Subcutaneous adipose tissue (tissue), 4 donors: ENCODE data around the gene PLEKHG3. TPM values are rescaled to one million over a fixed set of nuclear protein-coding genes. Genes with fewer than 3 reads are reported as not detected.

ENCODE experiments used
- total RNA-seq, 4 donors: library from RNA; depleted of rRNA; stranded (reverse); fragments of >200 nt; gene quantifications; one replicate each; pipeline ENCODE4 v1.1.0, GENCODE V29; 2016
- TF ChIP-seq, protein P1 (sequence below): fragments of 450-650 bp; IDR thresholded peaks from one replicate; pipeline ENCODE4 v1.5.1; 2016; ENCODE audit warnings: low read depth, mild to moderate bottlenecking, control low read depth, antibody characterized with exemption, moderate library complexity

PLEKHG3 gene
- total RNA-seq, 4 donors from 2014 or later: 12.4 to 66.9 (median 19.8) TPM

DNA sequence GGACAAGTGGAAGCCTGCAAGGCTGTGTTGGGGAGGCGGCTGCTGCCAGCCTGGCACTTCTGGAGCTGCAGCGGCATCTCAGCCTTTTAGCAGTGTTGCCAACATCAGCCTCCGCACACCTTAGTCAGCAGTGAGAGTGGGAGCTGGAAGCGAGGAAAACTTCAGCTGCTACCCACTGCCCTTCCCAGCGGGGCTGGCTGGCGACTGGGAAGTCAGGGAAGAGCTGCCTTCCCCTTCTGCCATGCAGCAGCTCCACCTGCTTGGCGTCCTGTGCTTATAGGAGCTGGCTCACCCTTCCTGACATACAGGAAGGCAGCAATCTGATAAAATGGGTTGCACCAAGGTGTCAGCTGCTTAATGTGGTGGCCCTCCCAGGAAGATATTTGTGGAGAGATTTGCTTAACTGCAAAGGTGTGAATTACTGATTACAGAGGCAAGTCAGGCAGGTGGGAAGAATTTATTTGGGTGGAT lies 15.4 kb upstream of the PLEKHG3 start:
- TF ChIP-seq, protein P1, sequence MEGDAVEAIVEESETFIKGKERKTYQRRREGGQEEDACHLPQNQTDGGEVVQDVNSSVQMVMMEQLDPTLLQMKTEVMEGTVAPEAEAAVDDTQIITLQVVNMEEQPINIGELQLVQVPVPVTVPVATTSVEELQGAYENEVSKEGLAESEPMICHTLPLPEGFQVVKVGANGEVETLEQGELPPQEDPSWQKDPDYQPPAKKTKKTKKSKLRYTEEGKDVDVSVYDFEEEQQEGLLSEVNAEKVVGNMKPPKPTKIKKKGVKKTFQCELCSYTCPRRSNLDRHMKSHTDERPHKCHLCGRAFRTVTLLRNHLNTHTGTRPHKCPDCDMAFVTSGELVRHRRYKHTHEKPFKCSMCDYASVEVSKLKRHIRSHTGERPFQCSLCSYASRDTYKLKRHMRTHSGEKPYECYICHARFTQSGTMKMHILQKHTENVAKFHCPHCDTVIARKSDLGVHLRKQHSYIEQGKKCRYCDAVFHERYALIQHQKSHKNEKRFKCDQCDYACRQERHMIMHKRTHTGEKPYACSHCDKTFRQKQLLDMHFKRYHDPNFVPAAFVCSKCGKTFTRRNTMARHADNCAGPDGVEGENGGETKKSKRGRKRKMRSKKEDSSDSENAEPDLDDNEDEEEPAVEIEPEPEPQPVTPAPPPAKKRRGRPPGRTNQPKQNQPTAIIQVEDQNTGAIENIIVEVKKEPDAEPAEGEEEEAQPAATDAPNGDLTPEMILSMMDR: no peak

DNA sequence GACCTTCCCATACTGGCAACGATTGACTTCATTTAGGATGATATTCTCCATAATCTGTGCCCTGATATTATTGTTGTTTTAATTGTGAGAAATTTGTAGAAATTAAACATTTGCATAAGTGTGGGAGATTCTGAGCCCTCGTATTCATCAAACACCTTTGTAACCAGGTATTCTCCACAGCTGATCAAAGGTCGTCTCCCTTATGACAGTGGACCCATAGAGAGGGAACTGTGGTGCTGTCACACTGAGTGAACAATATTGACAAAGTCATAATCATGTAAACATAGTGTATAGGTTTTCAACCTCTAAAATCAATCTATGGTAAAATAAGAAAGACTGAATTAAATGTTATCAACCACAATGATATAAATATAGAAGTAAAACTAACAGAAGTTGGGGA lies 14.9 kb upstream of the PLEKHG3 start:
- TF ChIP-seq, protein P1: no peak

DNA sequence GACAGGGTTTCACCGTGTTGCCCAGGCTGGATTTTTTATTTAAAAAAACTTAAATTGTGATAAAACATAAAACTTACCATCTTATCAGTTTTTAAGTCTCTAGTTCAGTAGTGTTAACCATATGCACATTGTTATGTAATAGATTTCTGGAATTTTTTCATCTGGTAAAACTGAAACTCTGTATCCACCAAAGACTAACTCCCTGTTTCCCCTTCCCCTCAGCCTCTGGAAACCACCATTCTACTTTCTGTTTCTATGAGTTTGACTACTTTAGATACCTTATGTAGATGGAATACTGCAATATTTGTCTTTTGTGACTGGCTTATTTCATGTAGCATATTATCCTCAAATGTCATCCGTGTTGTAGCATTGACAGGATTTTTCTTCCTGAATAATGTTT lies 12.8 kb upstream of the PLEKHG3 start:
- TF ChIP-seq, protein P1: no peak

DNA sequence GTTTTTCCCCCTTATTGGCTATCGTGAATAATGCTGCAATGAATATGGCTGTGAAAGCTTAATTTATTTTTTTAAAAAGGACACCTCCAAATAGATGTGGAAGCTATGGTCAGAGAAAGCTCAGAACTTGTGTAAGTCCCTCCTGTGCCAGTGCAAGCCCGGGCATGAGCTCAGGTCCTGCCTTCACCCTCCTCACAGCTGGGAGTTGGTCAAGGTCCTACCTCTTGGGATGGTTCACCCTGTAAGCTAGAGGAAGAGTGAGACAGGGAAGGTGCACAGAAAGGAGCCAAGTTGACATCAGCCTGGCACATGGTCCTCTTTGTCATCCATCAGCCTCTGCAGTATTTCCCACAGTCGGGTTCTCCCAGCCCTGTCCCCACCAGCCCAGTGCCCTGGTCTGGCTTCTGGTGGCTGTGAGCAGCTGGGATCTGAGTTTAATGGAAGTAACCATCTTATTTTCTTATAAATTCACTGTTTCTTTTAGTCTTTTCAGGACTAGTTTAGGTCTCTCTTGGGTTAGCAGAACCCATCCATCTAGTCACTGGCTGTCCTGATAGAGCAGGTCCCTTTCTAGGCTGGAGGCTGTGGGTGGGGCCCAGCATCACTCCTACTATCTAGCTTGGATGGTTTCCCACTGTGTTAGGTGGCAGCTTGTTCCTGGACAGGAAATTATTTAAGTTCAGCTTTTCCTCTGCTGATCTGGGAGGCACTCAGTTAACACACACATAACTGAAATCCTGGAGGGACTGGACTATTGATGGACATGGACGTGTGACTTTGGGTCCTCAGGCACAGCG lies 11.8 kb upstream of the PLEKHG3 start:
- TF ChIP-seq, protein P1: no peak

DNA sequence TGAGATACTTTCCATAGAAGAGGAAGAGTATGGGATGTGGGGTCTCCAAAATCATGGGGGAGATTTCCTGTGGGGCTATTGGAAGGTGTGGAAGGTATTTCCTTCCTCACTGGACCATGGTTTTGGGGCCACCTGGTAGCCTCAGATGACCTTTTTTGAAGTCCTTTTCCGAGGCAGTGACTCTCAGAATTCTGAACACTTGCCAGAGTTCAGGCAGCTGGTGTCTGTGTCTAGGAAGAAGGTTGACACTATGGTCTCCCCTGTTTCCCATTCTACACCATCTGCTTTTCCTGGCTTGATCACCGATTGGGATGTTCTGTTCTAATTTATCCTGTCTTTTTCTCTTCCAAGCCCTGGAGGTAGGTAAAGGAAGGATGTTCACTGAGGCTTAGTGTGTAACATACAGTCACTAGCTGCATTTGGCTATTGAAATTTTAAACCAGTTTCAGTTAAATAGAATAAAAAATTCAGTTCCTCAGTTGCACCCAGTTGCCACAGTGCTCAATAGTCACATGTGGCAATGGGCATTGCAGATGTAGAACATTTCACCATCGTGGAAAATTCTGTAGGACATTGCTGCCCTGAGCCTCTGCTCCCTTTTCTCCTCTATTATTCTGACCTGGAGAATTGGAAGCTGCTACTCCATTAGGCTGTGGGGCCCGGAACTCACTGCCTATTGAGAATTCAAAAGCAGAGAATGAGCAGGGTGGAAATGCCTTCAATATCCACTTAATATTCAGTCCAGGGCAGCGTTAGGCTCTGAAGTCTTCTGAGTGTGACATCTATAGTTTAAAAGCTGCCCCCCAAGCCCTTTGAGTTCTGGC lies 11.0 kb upstream of the PLEKHG3 start:
- TF ChIP-seq, protein P1: no peak

DNA sequence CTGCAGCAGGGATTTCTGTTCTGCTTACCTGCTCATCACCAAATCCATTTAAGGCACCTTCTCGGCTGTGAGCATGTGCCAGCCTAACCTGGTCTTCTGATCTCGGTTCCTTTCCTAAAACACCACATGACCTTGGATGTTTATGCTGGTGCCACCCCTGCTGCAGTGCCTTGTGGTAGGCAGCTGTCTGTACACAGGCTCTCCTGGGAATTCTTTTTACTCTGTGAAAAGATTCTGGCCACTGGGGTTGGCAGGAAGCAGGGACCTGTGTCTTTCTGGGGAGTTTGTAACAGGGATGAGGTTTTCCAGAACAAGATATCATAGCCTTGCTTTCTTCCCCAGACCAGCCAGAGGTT lies 10.4 kb upstream of the PLEKHG3 start:
- TF ChIP-seq, protein P1: no peak

DNA sequence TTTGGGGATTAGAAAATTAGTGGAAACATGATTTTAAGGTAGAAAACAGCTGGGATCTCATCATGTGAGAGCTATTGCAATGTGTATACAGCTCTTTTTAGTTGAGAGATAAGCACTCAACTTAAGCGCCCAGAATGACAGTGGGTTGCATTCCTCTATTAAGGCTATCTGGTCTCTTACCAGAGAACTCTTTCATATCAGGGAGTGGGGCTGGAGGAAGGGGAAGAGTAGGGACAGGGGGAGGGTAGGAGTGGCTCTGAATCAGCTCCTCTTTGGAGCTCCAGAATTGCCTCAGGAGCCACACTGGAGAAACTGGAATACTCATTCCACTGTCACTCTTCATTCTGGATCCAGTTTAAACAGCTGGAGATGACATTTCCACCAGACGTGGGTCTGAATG lies 9.2 kb upstream of the PLEKHG3 start:
- TF ChIP-seq, protein P1: no peak
